Hematopoietic multipotent progenitor cell (in vitro differentiated cells): ENCODE measurements around the gene MMS19. TPM values are rescaled to one million over a fixed set of nuclear protein-coding genes. Genes with fewer than 3 reads are reported as not detected.
"Not testable (repeated sequence)": the region's sequence is repeated elsewhere in the genome, so short reads cannot be mapped to it uniquely, and the experiment has no call there.

Experiments used
- DNase-seq, 3 donors: peaks; one replicate each; pipeline ENCODE4 v3.0.0-alpha.2; 2011 to 2015; ENCODE audit warnings: low read depth in 2 of 3, low spot score in 2 of 3
- total RNA-seq: library from RNA; depleted of rRNA; stranded (reverse); fragments of >200 nt; gene quantifications from one replicate; pipeline ENCODE4 v1.2.3, GENCODE V29; 2012

Gene MMS19
- total RNA-seq, 1 donor: 71.1 TPM

- no peak for DNase-seq
Measured at GRCh38 chr10:97506199-97506991, 8.2 kb upstream of the MMS19 start.

- no peak for DNase-seq
Measured at GRCh38 chr10:97505152-97505551, 6.9 kb upstream of the MMS19 start.

GRCh38 chr10:97503406-97503805 is 5.2 kb upstream of the MMS19 start:
- DNase-seq: no peak

- no peak for DNase-seq
Measured at GRCh38 chr10:97502916-97503315, 4.7 kb upstream of the MMS19 start.

- DNase-seq: no peak
Measured at GRCh38 chr10:97500297-97500575, 2.0 kb upstream of the MMS19 start.

GRCh38 chr10:97499561-97500296 is 1.5 kb upstream of the MMS19 start:
- DNase-seq: peak in 1 of 3 donors; percentile 24

- peak; percentile 7 to 39 (median 27) for DNase-seq
Measured at GRCh38 chr10:97498841-97499560, 779 bp upstream of the MMS19 start, which contains the start of gene UBTD1. Gene UBTD1 (plus strand): TSS chr10:97498924. CDS start chr10:97499204, 280 bp downstream.

GRCh38 chr10:97497572-97498075 is 598 bp downstream of the MMS19 start:
- peak; percentile 28 to 59 (median 54) for DNase-seq

GRCh38 chr10:97494863-97495506 is 3.2 kb downstream of the MMS19 start:
- peak in 1 of 3 donors; percentile 21 for DNase-seq

GRCh38 chr10:97494151-97494550 is 4.1 kb downstream of the MMS19 start:
- DNase-seq: no peak

- no peak for DNase-seq
Measured at GRCh38 chr10:97490592-97490991, 7.6 kb downstream of the MMS19 start.

GRCh38 chr10:97485647-97486281 is 12.5 kb downstream of the MMS19 start:
- DNase-seq: no peak

- no peak for DNase-seq
Measured at GRCh38 chr10:97483921-97484320, 14.3 kb downstream of the MMS19 start.

GRCh38 chr10:97483506-97483905 is 14.7 kb downstream of the MMS19 start:
- DNase-seq: no peak

- no peak for DNase-seq
Measured at GRCh38 chr10:97482381-97482780, 15.8 kb downstream of the MMS19 start.

- DNase-seq: no peak
Measured at GRCh38 chr10:97481071-97481470, 17.2 kb downstream of the MMS19 start.

- DNase-seq: no peak
Measured at GRCh38 chr10:97479939-97480338, 18.3 kb downstream of the MMS19 start.

GRCh38 chr10:97479410-97479809 is 18.8 kb downstream of the MMS19 start:
- not testable (repeated sequence) for DNase-seq

GRCh38 chr10:97475936-97476594 is 22.2 kb downstream of the MMS19 start:
- no peak for DNase-seq

GRCh38 chr10:97474918-97475317 is 23.3 kb downstream of the MMS19 start:
- no peak for DNase-seq
